Neural cell (in vitro differentiated cells): ENCODE results near the gene C1QC. TPM values are rescaled to one million over a fixed set of nuclear protein-coding genes. Genes with fewer than 3 reads are reported as not detected.

Experiments used
- H2AFZ ChIP-seq: fragments of 200-600, 300-800 bp; sonication (generic), shearing (Covaris generic); 2 replicates; pipeline ENCODE4 v1.6.0; 2014; ENCODE audit warnings: low read depth, mild to moderate bottlenecking, antibody characterized with exemption, low read length, moderate library complexity
- H3F3A ChIP-seq: fragments of 200-600 bp; shearing (Covaris generic); 2 replicates; pipeline ENCODE4 v1.6.1; 2016; ENCODE audit warnings: mild to moderate bottlenecking, moderate library complexity, mixed read lengths, antibody characterized with exemption, low read length; ENCODE audit not compliant: insufficient read depth, poor library complexity, severe bottlenecking
- H3K27ac ChIP-seq: fragments of 200-600, 300-800 bp; sonication (generic), shearing (Covaris generic); 2 replicates; pipeline ENCODE4 v1.5.1; 2014; ENCODE audit warnings: mild to moderate bottlenecking, low read length, moderate library complexity
- H3K27me3 ChIP-seq: fragments of 300-800, 200-600 bp; sonication (generic), shearing (Covaris generic); 2 replicates; pipeline ENCODE4 v1.6.0; 2014; ENCODE audit warnings: mild to moderate bottlenecking, low read depth, low read length, moderate library complexity; ENCODE audit not compliant: insufficient read depth
- H3K36me3 ChIP-seq: fragments of 300-800, 200-600 bp; sonication (generic), shearing (Covaris generic); 2 replicates; pipeline ENCODE4 v1.5.1; 2014; ENCODE audit warnings: mild to moderate bottlenecking, antibody characterized with exemption, low read length, moderate library complexity; ENCODE audit not compliant: insufficient read depth
- H3K4me2 ChIP-seq: fragments of 300-800, 200-600 bp; sonication (generic), shearing (Covaris generic); 2 replicates; pipeline ENCODE4 v1.6.0; 2014; ENCODE audit warnings: mild to moderate bottlenecking, low read length
- H3K4me3 ChIP-seq: fragments of 300-800, 200-600 bp; sonication (generic), shearing (Covaris generic); 2 replicates; pipeline ENCODE4 v1.5.1; 2014; ENCODE audit warnings: mild to moderate bottlenecking, low read length, moderate library complexity
- H3K79me2 ChIP-seq: fragments of 200-600 bp; shearing (Covaris generic); replicated peaks from 2 replicates; pipeline ENCODE4 v1.6.0; 2014; ENCODE audit warnings: mild to moderate bottlenecking, low read length, moderate library complexity; ENCODE audit not compliant: insufficient read depth
- H3K9ac ChIP-seq: fragments of 300-800, 200-600 bp; sonication (generic), shearing (Covaris generic); 2 replicates; pipeline ENCODE4 v1.6.1; 2016; ENCODE audit warnings: mild to moderate bottlenecking, low read length, mixed read lengths
- H3K9me2 ChIP-seq: fragments of 200-600 bp; shearing (Covaris generic); 2 replicates; pipeline ENCODE4 v1.6.1; 2016; ENCODE audit warnings: mild to moderate bottlenecking, low read length, mixed read lengths; ENCODE audit not compliant: insufficient read depth
- H3K9me3 ChIP-seq: fragments of 200-600, 300-800 bp; sonication (generic), shearing (Covaris generic); 2 replicates; pipeline ENCODE4 v1.6.1; 2016; ENCODE audit warnings: mild to moderate bottlenecking, mixed run types, low read length, moderate library complexity, mixed read lengths
- H4K20me1 ChIP-seq: fragments of 200-600 bp; shearing (Covaris generic); 2 replicates; pipeline ENCODE4 v1.6.1; 2016; ENCODE audit warnings: mild to moderate bottlenecking, mixed run types; ENCODE audit not compliant: insufficient read depth
- CTCF ChIP-seq: fragments of 450-650 bp; IDR thresholded peaks from 2 replicates; pipeline ENCODE4 v1.5.1; 2014; ENCODE audit warnings: antibody characterized with exemption, mild to moderate bottlenecking, moderate library complexity; ENCODE audit not compliant: poor library complexity, severe bottlenecking
- EP300 ChIP-seq: fragments of 450-650 bp; conservative IDR thresholded peaks from 2 replicates; pipeline ENCODE4 v1.6.1; 2014; ENCODE audit warnings: antibody characterized with exemption, mild to moderate bottlenecking, moderate library complexity; ENCODE audit not compliant: poor library complexity, severe bottlenecking
- EZH2 ChIP-seq: fragments of 200-600, 300-800 bp; shearing (Covaris generic), sonication (generic); IDR thresholded peaks from 2 replicates; pipeline ENCODE4 v1.6.1; 2014; ENCODE audit warnings: antibody characterized with exemption, low read length, borderline replicate concordance, mild to moderate bottlenecking; ENCODE audit not compliant: insufficient read depth, poor library complexity, severe bottlenecking
- MXI1 ChIP-seq: fragments of 450-650 bp; conservative IDR thresholded peaks from 2 replicates; pipeline ENCODE4 v1.6.1; 2014; ENCODE audit warnings: antibody characterized with exemption, mild to moderate bottlenecking; ENCODE audit not compliant: poor library complexity, severe bottlenecking
- POLR2AphosphoS5 ChIP-seq: IDR thresholded peaks from 2 replicates; pipeline ENCODE4 v1.6.1; 2012
- RAD21 ChIP-seq: fragments of 450-650 bp; conservative IDR thresholded peaks from 2 replicates; pipeline ENCODE4 v1.6.1; 2014; ENCODE audit warnings: antibody characterized with exemption, mild to moderate bottlenecking, moderate library complexity
- REST ChIP-seq: IDR thresholded peaks from 2 replicates; pipeline ENCODE4 v1.6.1; 2012; ENCODE audit warnings: borderline replicate concordance
- SMC3 ChIP-seq: fragments of 450-650 bp; conservative IDR thresholded peaks from 2 replicates; pipeline ENCODE4 v1.6.1; 2014; ENCODE audit warnings: antibody characterized with exemption, mild to moderate bottlenecking, moderate library complexity; ENCODE audit not compliant: poor library complexity
- TAF1 ChIP-seq: IDR thresholded peaks from 2 replicates; pipeline ENCODE4 v1.6.1; 2012; ENCODE audit warnings: low read depth
- polyA plus RNA-seq: library from polyadenylated mRNA; depleted of rRNA; stranded (reverse); fragments of >200 nt; gene quantifications from 2 replicates; pipeline ENCODE4 v1.2.3, GENCODE V29; 2014

Gene C1QC
- polyA plus RNA-seq, 1 donor from 2014 or later: not detected

- Histone ChIP-seq H3K36me3 (no peaks in the 10 kb centered on the region), H3K9me3 (no peaks in the 10 kb centered on the region), H3F3A (no peaks in the 10 kb centered on the region), H3K27me3 (no peaks in the 10 kb centered on the region), H2AFZ (no peak overlapping the region), H3K9me2 (no peaks in the 10 kb centered on the region), H3K9ac (no peak overlapping the region), H3K79me2 (no peaks in the 10 kb centered on the region), H3K27ac (no peak overlapping the region), H3K4me2 (no peak overlapping the region), H4K20me1 (no peaks in the 10 kb centered on the region), H3K4me3 (no peak overlapping the region)
- TF ChIP-seq EP300 (no peak), CTCF (no peak), MXI1 (no peak), TAF1 (no peak), POLR2AphosphoS5 (no peak), RAD21 (no peak), SMC3 (no peak), REST (no peak), EZH2 (no peak)
Observed at GRCh38 chr1:22658385-22659163, 15.1 kb downstream of the C1QC start.

- Histone ChIP-seq H3K9me2 (no peaks in the 10 kb centered on the region), H3K4me2 (no peak overlapping the region), H3K27me3 (no peaks in the 10 kb centered on the region), H3K4me3 (no peak overlapping the region), H3K79me2 (no peaks in the 10 kb centered on the region), H3K9ac (no peak overlapping the region), H3K9me3 (no peaks in the 10 kb centered on the region), H2AFZ (no peak overlapping the region), H3F3A (no peaks in the 10 kb centered on the region), H4K20me1 (no peaks in the 10 kb centered on the region), H3K36me3 (no peaks in the 10 kb centered on the region), H3K27ac (no peak overlapping the region)
- TF ChIP-seq TAF1 (no peak), EZH2 (no peak), MXI1 (no peak), POLR2AphosphoS5 (no peak), EP300 (no peak), REST (no peak), CTCF (no peak), RAD21 (no peak), SMC3 (no peak)
Observed at GRCh38 chr1:22660716-22661241, 17.3 kb downstream of the C1QC start.
